DMS114 treated with DMSO at 0.1 percent for 48 hours (cell line): Measurements from ENCODE around the gene CSGALNACT2.
A peak's percentile ranks its signal among the peaks of the same experiment; 100 is the strongest.

ENCODE experiments used
- DNase-seq: peaks from one replicate; lab custom pipeline; 2025; ENCODE audit not compliant: unreplicated experiment; lab: John Stamatoyannopoulos, UW

CSGALNACT2 gene

DNA sequence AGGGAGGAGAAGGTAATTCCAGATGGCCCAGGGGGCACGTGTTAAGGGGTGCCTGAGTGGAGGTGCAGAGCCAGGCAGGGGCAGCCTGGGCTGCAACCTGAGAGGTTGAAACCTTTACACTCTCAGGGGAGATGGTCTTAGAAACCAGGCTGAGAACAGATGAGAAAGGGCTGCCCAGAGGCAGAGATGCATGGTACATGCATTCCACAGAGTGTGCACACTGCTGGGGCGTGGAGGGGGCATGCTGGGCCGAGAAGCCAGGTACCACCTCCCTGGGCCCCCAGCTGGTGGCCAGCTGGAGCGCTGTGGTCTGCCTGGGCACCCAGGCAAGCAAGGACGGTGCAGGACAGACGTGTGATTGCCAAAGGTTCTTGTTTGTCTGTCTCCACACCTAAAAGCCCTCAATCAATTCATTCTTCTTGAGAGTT lies 14.1 kb upstream of the CSGALNACT2 start:
- no peak for DNase-seq

DNA sequence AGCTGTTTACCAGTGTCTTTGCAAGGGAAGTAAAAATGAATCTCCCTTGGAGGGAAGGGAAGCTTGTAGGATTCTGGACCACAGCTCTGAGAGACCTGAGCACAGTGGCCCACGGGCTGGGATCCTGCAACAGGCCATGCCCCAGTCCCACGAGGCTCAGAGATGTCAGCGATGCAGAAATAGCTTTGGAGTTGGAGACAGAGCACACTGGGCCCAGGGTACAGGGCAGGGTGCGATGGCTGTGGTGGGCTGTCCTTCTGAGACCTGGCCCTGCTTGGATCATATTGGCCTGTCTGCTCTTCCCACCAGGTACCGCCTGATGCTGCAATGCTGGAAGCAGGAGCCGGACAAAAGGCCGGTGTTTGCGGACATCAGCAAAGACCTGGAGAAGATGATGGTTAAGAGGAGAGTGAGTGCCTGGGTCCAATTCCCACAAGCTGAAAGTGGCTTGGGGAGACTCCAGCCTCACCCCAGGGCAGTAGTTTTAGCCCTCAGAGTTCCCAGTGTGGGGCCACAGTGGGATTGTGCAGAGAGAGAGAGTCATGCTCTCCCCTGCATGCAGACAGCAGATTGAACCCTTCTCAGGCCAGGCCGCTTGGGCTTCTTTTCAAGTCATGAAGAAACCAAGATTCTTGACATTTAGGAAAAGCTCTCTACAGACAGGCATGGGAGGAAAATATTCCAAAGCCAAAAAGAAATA lies 13.5 kb upstream of the CSGALNACT2 start:
- DNase-seq: no peak

DNA sequence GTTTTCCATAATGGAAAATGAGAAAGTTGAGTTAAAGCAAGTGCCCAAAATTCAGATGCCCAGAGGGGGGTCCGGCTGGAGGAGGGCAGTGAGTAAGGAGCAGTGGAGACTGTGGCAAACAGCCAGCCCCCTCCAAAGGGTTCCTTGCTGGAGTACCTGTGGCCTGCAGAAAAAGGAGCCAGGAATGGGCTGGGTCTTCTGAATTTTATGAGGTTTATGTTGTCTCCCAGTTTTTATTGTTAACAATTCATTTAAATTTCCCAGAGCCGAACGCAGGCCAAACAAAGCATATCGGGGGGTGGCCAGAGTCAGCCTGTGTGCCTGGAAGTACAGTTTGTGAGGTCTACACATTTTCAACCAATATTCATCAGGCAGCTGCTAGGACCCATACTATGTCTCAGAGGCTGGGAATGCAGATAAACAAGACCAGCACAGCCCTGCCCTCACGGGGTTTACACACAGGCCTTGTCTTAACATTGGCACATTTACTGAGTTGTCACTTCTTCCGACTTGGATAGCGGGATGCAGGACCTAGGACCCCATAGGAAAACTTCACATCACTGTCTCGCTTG lies 12.9 kb upstream of the CSGALNACT2 start:
- no peak for DNase-seq

DNA sequence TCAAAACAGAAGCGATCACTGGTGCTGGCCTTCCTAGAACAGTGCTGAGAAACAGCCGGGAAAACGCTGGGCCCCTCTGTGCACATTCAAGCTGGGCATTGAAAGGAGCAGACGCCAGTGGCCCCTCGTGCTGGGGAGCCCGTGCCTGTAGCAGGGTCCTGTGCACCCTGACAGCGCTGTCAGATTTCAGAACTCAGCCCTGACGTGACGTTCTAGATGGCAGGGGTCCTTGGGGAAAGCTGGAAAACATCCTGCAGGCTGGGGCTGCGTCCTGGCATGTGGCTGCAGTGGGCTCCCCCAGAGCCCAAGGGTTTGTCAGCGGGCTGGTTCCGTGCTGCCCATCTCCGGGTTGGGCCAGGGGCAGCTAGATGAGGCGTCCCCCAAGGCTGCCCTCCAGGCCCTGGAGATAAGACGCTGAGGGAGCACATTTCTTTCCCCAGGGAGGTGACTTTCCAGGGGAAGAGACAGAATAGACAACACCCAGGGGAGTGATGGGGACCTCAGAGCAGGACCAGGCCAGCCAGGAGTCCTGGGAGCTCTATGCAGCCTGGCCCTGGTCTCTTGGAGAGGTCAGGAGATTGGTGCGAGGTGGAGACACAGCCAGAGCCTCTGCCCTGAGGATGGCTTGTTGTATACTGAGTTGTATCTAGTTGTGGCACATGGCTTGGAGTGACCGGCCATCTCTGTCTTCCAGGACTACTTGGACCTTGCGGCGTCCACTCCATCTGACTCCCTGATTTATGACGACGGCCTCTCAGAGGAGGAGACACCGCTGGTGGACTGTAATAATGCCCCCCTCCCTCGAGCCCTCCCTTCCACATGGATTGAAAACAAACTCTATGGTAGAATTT lies 12.1 kb upstream of the CSGALNACT2 start:
- DNase-seq: no peak

DNA sequence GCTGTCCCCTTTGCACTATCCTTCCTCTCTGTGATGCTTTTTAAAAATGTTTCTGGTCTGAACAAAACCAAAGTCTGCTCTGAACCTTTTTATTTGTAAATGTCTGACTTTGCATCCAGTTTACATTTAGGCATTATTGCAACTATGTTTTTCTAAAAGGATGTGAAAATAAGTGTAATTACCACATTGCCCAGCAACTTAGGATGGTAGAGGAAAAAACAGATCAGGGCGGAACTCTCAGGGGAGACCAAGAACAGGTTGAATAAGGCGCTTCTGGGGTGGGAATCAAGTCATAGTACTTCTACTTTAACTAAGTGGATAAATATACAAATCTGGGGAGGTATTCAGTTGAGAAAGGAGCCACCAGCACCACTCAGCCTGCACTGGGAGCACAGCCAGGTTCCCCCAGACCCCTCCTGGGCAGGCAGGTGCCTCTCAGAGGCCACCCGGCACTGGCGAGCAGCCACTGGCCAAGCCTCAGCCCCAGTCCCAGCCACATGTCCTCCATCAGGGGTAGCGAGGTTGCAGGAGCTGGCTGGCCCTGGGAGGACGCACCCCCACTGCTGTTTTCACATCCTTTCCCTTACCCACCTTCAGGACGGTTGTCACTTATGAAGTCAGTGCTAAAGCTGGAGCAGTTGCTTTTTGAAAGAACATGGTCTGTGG lies 11.4 kb upstream of the CSGALNACT2 start:
- no peak for DNase-seq

DNA sequence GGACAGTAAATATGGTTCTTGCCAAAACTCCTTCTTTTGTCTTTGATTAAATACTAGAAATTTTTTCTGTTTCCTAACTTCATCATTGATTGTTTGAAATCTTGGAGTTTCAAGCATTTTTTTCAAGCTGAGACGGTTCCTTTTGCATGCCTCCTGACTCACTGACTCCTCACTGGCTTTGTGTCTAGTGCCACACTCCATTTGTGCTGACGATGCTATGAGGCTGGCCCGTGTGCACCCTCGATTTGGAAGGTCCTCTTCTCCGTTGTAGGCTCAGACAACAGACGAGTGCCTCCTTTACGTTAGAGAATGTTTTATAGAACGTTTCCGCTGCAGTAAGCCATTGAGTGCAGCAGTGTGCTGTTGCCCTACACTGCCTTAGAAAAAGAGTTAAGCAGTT lies 10.8 kb upstream of the CSGALNACT2 start:
- DNase-seq: no peak

DNA sequence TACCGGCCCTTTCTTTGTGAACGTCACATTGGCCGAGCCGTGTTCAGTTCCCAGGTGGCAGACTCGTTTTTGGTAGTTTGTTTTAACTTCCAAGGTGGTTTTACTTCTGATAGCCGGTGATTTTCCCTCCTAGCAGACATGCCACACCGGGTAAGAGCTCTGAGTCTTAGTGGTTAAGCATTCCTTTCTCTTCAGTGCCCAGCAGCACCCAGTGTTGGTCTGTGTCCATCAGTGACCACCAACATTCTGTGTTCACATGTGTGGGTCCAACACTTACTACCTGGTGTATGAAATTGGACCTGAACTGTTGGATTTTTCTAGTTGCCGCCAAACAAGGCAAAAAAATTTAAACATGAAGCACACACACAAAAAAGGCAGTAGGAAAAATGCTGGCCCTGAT lies 9.9 kb upstream of the CSGALNACT2 start:
- no peak for DNase-seq

DNA sequence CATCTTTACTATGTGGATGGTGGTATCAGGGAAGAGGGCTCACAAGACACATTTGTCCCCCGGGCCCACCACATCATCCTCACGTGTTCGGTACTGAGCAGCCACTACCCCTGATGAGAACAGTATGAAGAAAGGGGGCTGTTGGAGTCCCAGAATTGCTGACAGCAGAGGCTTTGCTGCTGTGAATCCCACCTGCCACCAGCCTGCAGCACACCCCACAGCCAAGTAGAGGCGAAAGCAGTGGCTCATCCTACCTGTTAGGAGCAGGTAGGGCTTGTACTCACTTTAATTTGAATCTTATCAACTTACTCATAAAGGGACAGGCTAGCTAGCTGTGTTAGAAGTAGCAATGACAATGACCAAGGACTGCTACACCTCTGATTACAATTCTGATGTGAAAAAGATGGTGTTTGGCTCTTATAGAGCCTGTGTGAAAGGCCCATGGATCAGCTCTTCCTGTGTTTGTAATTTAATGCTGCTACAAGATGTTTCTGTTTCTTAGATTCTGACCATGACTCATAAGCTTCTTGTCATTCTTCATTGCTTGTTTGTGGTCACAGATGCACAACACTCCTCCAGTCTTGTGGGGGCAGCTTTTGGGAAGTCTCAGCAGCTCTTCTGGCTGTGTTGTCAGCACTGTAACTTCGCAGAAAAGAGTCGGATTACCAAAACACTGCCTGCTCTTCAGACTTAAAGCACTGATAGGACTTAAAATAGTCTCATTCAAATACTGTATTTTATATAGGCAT lies 9.1 kb upstream of the CSGALNACT2 start:
- DNase-seq: no peak

DNA sequence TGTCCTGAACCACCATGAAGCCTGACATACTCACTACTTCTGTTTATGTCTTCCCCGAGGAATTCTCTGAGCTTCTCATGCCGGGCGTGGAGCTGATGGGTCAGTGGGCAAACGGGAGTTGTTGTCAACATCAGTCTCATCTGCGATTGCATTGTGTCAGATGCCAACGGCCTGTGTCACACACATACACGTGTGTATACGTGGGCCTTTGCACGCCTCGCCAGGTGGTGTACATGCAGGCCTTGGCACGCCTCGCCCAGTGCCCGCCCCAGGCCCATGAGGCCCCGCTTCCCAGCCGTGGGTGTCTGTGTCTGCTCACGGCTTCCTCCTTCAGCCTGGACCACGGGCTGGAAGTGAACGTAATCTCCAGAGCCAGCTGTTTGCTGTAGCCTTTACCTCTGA lies 7.5 kb upstream of the CSGALNACT2 start:
- DNase-seq: no peak

DNA sequence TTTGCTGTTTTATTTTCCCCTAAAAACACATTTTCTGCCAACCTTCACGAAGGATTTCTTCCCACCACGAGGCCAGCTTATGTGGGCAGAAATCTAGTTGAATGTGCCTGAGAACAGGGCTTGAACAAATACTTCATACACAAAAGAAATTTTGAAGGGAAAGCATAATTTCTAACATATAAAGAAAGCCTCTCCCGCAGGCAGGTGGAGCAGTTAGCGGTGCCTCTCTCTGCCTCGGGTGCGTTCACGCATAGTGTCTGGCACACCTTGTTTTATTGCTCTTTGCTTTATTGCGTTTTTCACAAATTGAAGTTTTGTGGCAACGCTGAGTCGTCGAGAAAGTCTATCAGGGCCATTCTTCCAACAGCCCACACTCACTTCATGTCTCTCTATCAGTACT lies 7.0 kb upstream of the CSGALNACT2 start:
- no peak for DNase-seq

DNA sequence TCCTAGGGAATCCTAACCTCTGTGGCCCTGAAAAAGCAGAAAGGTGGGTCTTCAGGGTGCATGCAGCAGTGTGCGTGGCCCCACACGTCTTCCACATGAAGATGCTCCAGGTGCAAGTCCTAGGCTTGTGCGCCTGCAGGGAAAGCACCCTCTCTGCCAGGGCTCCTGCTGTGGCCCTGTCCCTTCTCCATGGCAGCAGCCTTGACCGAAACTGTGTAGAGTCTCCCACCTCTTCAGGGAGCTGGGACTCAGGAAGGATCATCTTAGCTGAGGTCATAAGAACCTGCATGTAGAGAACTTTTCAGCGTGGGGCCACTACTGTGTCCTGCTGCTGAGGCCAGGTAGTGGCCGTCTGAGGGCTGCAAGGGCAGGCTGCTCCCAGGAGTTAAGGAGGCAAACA lies 6.3 kb upstream of the CSGALNACT2 start:
- no peak for DNase-seq

DNA sequence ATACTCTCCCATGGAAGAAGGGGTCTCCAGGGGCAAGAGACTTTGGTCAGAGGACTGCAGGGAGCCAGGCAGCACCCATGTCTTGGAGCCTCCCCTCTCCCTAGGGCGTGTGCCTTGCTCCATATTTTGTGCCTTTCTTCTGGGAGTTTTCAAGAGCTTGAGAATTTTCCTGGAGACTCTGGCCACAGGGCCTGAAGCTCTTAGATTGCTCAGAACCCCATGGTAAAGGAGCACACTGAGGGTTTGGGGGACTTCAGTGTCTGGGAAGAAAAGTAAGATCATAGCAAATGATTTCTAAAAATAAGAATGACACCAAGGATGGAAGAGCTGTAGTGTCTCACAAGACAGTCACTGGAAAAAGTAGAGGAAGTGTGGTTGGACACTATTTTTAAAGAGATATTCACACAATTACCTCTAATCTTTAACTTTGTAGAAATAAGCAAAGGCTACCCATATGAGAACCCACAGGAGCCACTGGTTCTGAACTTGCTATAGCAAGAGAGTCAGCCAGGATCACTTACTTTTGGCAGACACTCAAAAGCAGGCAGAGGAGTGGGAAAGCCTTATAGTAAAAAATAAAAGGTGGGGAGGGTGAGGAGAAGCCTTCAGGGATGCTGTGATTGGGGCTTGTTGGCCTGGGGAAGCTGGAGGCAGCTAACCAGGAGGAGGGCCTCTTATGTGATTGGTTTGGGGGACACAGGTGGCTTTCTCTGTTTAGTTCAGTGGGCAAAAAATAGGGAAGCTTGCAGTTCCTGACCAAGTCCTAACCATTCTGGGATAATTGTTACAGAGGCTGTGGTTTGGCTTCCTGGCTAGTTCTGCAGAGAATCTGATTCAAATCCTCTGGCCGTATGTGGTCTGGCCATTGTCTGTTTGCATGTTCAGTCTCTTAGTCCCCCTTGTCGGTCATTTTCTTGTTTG lies 5.1 kb upstream of the CSGALNACT2 start:
- DNase-seq: no peak

DNA sequence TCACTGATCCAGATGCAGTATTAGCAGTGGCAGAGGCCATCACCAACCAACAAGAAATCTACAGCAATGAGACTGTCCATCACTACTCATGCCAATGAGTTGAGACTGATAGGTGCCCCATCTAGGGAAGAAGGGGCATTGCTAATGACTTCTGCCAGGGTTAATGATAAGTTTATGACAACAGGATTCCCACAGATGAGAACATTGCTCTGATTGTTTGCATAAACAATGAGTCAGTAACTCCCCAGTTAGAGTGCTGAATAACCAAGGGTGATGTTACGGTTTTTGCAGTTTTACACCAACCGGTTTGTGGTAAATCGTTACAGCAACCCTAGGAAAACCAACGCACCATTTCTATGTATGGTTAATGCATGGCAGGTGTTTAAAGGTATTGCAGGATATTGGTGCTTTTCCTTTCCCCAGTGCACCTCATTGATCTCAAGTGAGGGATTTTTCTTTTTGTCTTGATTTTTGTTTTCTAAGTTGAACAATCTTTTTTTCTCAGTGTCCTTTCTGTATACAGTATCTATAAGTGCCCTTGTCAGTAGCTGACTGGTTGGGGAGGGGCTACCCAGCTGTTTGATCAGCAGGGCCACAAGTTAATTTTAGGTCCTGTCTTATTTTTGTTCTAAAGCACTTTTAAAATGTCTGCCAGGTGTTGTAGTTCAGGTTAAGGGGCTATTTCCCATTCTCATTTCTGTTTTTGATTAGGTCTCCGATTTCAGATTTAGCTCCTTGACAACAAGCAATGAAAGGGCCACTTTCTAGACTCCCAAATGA lies 3.9 kb upstream of the CSGALNACT2 start:
- no peak for DNase-seq

DNA sequence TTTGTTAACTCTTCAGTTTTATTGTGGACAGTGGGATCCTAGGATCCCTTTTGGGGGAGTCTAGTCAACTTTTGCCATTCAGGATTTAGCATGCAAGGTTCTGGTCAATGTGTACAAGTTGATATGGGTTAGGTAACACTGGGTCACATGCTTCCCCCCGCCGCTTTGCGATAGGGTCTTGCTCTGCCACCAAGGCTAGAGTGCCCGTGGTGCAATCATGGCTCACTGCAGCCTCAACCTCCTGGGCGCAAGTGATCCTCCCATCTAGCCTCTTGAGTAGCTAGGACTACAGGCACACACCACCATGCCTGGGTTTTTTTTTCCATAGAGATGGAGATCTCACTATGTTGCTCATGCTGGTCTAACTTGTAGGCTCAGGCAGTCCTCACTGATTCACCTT lies 3.2 kb upstream of the CSGALNACT2 start:
- DNase-seq: no peak

DNA sequence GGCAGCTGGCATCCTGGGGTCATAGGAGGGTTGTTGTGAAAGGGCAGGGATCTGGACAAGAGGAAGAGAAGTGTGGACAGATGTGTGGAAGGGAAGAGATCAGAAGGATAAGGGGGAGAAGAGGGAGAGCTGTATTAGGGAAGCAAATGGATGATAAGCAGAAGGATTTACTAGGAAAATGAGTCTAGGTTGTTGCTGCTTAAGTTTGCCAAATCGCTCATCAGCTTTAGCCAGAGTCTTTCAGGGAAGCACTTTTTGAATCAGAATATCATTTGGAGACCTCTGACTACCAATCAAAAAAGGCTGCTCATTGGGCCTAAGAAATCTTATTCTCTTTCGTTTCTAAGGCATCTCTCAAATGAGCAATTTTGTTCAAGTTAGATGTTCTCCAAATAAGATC lies 2.6 kb upstream of the CSGALNACT2 start:
- no peak for DNase-seq

DNA sequence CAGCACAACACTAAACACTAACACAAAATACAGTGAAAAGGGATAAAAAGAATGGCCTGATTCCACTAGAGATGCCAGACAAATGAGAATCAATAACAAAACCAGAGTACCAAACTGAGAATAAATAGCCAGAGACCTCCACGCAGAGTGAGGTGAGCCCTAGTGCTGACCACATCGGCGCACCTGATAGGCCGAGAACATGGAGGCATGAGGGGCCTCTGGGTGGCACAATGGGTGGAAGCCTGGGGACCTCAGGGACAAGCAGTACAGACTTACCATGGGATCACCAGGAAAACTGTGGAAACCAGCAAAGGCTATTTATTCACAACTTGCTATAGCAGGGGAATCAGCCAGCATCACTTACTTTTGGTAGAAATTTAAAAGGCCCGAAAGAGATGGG lies 1.8 kb upstream of the CSGALNACT2 start:
- DNase-seq: no peak

DNA sequence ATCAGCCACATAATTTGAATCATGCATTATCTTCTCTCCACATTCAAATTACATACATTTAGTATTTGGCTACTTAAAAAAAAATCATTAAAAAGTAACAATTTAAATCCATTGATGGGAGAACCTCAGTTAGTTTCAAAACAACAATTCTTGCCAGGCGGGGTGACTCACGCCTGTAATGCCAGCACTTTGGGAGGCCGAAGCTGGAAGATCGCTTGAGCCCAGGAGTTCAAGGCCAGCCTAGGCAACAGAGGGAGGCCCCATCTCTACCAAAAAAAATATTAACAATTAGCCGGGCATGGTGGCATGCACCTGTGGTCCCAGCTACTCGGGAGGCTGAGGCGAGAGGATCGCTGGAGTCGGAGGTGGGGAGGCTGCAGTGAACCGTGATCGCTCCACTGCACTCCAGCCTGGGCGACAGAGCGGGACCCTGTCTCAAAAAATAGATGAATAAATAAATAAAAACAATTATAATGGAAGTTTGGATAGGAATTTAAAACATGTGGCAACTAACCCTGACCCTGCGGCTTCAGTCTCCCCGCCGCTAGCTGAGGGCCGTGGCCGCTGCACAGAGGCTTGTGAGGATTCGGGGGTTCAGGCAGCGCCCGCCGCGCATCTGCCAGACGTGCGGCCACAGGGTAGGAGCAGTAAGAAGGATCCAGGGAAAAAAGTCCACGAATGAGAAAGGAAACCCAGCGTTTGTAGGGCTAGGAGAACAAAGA lies 1.1 kb upstream of the CSGALNACT2 start:
- no peak for DNase-seq

DNA sequence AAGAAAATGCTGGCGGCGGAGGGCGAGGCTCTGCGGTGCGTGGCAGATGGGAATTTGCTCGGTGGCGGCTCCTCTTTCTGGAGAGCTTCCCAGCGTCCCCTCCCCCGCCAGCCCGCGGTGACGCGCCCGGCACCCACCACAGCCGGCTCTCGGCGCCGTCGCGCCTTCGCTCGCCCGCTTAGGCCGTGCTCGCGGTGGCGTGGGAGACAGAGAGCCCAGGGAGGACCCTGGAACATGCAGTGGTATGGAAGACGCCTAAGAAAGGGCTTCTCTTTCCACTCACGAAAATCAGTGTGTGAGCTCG lies 576 bp upstream of the CSGALNACT2 start:
- no peak for DNase-seq

DNA sequence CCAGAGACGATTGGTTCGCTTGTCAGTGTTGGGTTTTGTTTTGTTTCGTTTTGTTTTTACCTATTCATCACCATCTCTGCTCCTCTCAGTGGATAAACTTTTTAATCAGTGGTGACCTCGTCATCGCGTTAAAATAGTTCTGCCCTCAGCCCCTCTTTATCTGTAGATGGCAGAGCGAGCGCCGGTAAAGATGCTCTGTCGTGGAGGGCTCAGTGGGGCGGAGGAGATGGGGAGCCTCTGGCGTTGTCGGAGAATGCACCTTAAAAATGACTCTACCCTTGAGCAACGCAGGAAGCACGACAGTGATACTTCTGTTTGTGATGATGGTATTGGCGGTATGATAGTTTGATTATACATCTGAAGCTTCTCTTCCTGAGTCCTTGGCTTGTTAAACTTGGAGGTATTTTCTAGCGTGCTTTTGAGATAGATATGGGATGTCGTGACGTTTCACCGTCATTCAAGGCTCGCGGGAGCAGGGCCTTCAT lies 554 bp downstream of the CSGALNACT2 start:
- DNase-seq: peak; percentile 31
